Natural killer cell (primary cell): ENCODE data around the gene CCDC33. TPM values are rescaled to one million over a fixed set of nuclear protein-coding genes. Genes with fewer than 3 reads are reported as not detected.

Source experiments
- ATAC-seq, 3 donors: fragments of 150-1000 bp in 2 of 3; fragments of 200-7000 bp in 1 of 3; cut with Tn5 transposase; 1 replicate in 1 of 3; 2 replicates in 2 of 3; pipeline ENCODE4 v1.10.0; 2021; ENCODE audit warnings: mild to moderate bottlenecking in 2 of 3, moderate library complexity in 2 of 3
- DNase-seq, 2 donors: peaks; one replicate each; pipeline versions ENCODE4 v3.0.0 to v3.0.0-alpha.2; 2013 to 2021; ENCODE audit warnings: mixed read lengths in 1 of 2
- H3K27ac ChIP-seq: one replicate; pipeline ENCODE4 v1.5.1; 2013; ENCODE audit warnings: mild to moderate bottlenecking, low read length
- H3K27me3 ChIP-seq: one replicate; pipeline ENCODE4 v1.6.1; 2013; ENCODE audit warnings: low read length; ENCODE audit not compliant: control insufficient read depth, insufficient read depth
- H3K36me3 ChIP-seq: one replicate; pipeline ENCODE4 v1.6.1; 2013; ENCODE audit warnings: low read length; ENCODE audit not compliant: control insufficient read depth, insufficient read depth
- H3K4me1 ChIP-seq: one replicate; pipeline ENCODE4 v1.6.1; 2013; ENCODE audit warnings: low read length; ENCODE audit not compliant: control insufficient read depth, insufficient read depth
- H3K4me3 ChIP-seq: one replicate; pipeline ENCODE4 v1.5.1; 2013; ENCODE audit warnings: low read length
- H3K9me3 ChIP-seq: one replicate; pipeline ENCODE4 v1.6.1; 2013; ENCODE audit warnings: low read length; ENCODE audit not compliant: control insufficient read depth, insufficient read depth
- H3K27ac Mint-ChIP-seq, 2 donors: one replicate each; pipeline ENCODE4 v1.8.0; 2022; ENCODE audit warnings: mild to moderate bottlenecking in 2 of 2, mixed read lengths in 2 of 2, moderate library complexity in 1 of 2
- H3K27me3 Mint-ChIP-seq, 2 donors: one replicate each; pipeline ENCODE4 v1.8.0; 2022; ENCODE audit warnings: low read depth in 2 of 2, mixed read lengths in 2 of 2
- H3K36me3 Mint-ChIP-seq: one replicate; pipeline ENCODE4 v1.8.0; 2022; ENCODE audit warnings: mixed read lengths
- H3K4me1 Mint-ChIP-seq, 2 donors: one replicate each; pipeline ENCODE4 v1.8.0; 2022; ENCODE audit warnings: mixed read lengths in 2 of 2
- H3K4me3 Mint-ChIP-seq: one replicate; pipeline ENCODE4 v1.8.0; 2022; ENCODE audit warnings: mild to moderate bottlenecking, moderate library complexity, mixed read lengths
- H3K9me3 Mint-ChIP-seq, 2 donors: one replicate each; pipeline ENCODE4 v1.8.0; 2022; ENCODE audit warnings: mixed read lengths in 2 of 2
- CTCF ChIP-seq: fragments of 200-600 bp; IDR thresholded peaks from one replicate; pipeline ENCODE4 v1.8.0; 2022; ENCODE audit warnings: antibody characterized with exemption
- WGBS: methylation state at CpG from one replicate; pipeline ENCODE4 v1.1.7; 2013; ENCODE audit warnings: missing lambda C conversion rate; ENCODE audit not compliant: insufficient coverage; 5-methylcytosine and 5-hydroxymethylcytosine counted together
- intact Hi-C: fragments of 100-400 bp; cut with micrococcal nuclease; formaldehyde crosslinking; loops from one replicate; pipeline ENCODE4 v1.14.2; 2022
- total RNA-seq, 4 donors: library from RNA; stranded (reverse); fragments of 120-200 nt in 1 of 4; gene quantifications; one replicate each; pipeline versions ENCODE4 v1.2.3 to v1.2.4, GENCODE V29; 2013 to 2022

The CCDC33 gene
- total RNA-seq, 3 donors from 2014 or later (not counting 1 experiment from before 2014, with no cell fraction given) = not detected

GRCh38 chr15:74343127-74343796 is 107.1 kb downstream of the CCDC33 start:
- Mint-ChIP-seq H3K27me3 (peaks cover 0 to 3% of the 10 kb centered on the region in 2 donors), H3K9me3 (no peaks in the 10 kb centered on the region), H3K4me3 (no peak overlapping the region), H3K27ac (no peak overlapping the region), H3K36me3 (no peaks in the 10 kb centered on the region), H3K4me1 (no peaks in the 10 kb centered on the region)
- no peaks in the 10 kb centered on the region for H3K36me3 ChIP-seq
- H3K9me3 ChIP-seq = no peaks in the 10 kb centered on the region
- H3K27ac ChIP-seq = no peak overlapping the region
- no peaks in the 10 kb centered on the region for H3K27me3 ChIP-seq
- TF ChIP-seq CTCF = no peak
- intact Hi-C loops = no loop called here
- WGBS = 91% methylated on average over 14 of the region's 14 CpGs
- ATAC-seq (peak in 1 of 3 donors; percentile 51), DNase-seq (no peak)
- no peak overlapping the region for H3K4me3 ChIP-seq
- no peaks in the 10 kb centered on the region for H3K4me1 ChIP-seq

GRCh38 chr15:74343797-74344127 is 107.6 kb downstream of the CCDC33 start:
- DNase-seq (no peak), ATAC-seq (no peak)
- peaks cover 0 to 3% of the 10 kb centered on the region in 2 donors for H3K27me3 Mint-ChIP-seq
- WGBS = 80% methylated on average over 8 of the region's 8 CpGs
- intact Hi-C loops = no loop called here
- H3K27ac Mint-ChIP-seq = no peak overlapping the region
- no peaks in the 10 kb centered on the region for H3K4me1 Mint-ChIP-seq
- H3K9me3 Mint-ChIP-seq = no peaks in the 10 kb centered on the region
- no peaks in the 10 kb centered on the region for H3K36me3 ChIP-seq
- TF ChIP-seq CTCF = no peak
- H3K4me1 ChIP-seq = no peaks in the 10 kb centered on the region
- H3K27ac ChIP-seq = no peak overlapping the region
- no peaks in the 10 kb centered on the region for H3K27me3 ChIP-seq
- no peaks in the 10 kb centered on the region for H3K9me3 ChIP-seq
- no peaks in the 10 kb centered on the region for H3K36me3 Mint-ChIP-seq
- H3K4me3 ChIP-seq = no peak overlapping the region
- H3K4me3 Mint-ChIP-seq = no peak overlapping the region

- DNase-seq = no peak
- Histone ChIP-seq H3K27me3 (no peaks in the 10 kb centered on the region), H3K4me3 (no peak overlapping the region), H3K4me1 (no peaks in the 10 kb centered on the region), H3K36me3 (no peaks in the 10 kb centered on the region), H3K9me3 (no peaks in the 10 kb centered on the region), H3K27ac (no peak overlapping the region)
- 90% methylated on average over 10 of the region's 10 CpGs for WGBS
- Mint-ChIP-seq H3K4me1 (no peaks in the 10 kb centered on the region), H3K36me3 (no peaks in the 10 kb centered on the region), H3K9me3 (no peaks in the 10 kb centered on the region), H3K27me3 (peaks cover 0 to 3% of the 10 kb centered on the region in 2 donors), H3K27ac (no peak overlapping the region), H3K4me3 (no peak overlapping the region)
- no peak for TF ChIP-seq CTCF
- no peak for ATAC-seq
- intact Hi-C loops = no loop called here
Measured at GRCh38 chr15:74345051-74345450, 108.9 kb downstream of the CCDC33 start.

GRCh38 chr15:74347757-74348250 is 111.7 kb downstream of the CCDC33 start:
- no peaks in the 10 kb centered on the region for H3K27me3 ChIP-seq
- H3K4me1 Mint-ChIP-seq = no peaks in the 10 kb centered on the region
- H3K36me3 Mint-ChIP-seq = no peaks in the 10 kb centered on the region
- no peaks in the 10 kb centered on the region for H3K36me3 ChIP-seq
- H3K9me3 ChIP-seq = no peaks in the 10 kb centered on the region
- H3K27ac ChIP-seq = no peak overlapping the region
- no peak for TF ChIP-seq CTCF
- H3K27ac Mint-ChIP-seq = no peak overlapping the region
- intact Hi-C loops = no loop called here
- DNase-seq = no peak
- 90% methylated on average over 13 of the region's 13 CpGs for WGBS
- H3K9me3 Mint-ChIP-seq = no peaks in the 10 kb centered on the region
- H3K4me3 Mint-ChIP-seq = no peak overlapping the region
- ATAC-seq = no peak
- no peaks in the 10 kb centered on the region for H3K4me1 ChIP-seq
- H3K4me3 ChIP-seq = no peak overlapping the region
- H3K27me3 Mint-ChIP-seq = peaks cover 4 to 15% of the 10 kb centered on the region in 2 donors
